DMS53 treated with DMSO at 0.1 percent for 48 hours (cell line): ENCODE measurements around the gene ORAI2.
"Not testable (repeated sequence)": the region's sequence is repeated elsewhere in the genome, so short reads cannot be mapped to it uniquely, and the experiment has no call there.

Source experiments
- DNase-seq: peaks from one replicate; lab custom pipeline; 2025; ENCODE audit not compliant: unreplicated experiment; lab: John Stamatoyannopoulos, UW

Gene ORAI2

GRCh38 chr7:102494473-102495149, 61.2 kb downstream of the ORAI2 start:
- DNase-seq, result not testable (repeated sequence)

GRCh38 chr7:102496861-102497260, 63.5 kb downstream of the ORAI2 start:
- DNase-seq, result not testable (repeated sequence)

- DNase-seq, result not testable (repeated sequence)
Measured at GRCh38 chr7:102497308-102497707, 63.9 kb downstream of the ORAI2 start.

- not testable (repeated sequence) for DNase-seq
Measured at GRCh38 chr7:102498321-102498720, 64.9 kb downstream of the ORAI2 start.

- DNase-seq, result not testable (repeated sequence)
Measured at GRCh38 chr7:102503141-102503540, 69.8 kb downstream of the ORAI2 start.

- not testable (repeated sequence) for DNase-seq
Measured at GRCh38 chr7:102505298-102506185, 72.2 kb downstream of the ORAI2 start.
